Measurements from ENCODE around the gene EPC2.
A peak's percentile ranks its signal among the peaks of the same experiment; 100 is the strongest.
"Not testable (repeated sequence)": the region's sequence is repeated elsewhere in the genome, so short reads cannot be mapped to it uniquely, and the experiment has no call there.

The EPC2 gene

DNA sequence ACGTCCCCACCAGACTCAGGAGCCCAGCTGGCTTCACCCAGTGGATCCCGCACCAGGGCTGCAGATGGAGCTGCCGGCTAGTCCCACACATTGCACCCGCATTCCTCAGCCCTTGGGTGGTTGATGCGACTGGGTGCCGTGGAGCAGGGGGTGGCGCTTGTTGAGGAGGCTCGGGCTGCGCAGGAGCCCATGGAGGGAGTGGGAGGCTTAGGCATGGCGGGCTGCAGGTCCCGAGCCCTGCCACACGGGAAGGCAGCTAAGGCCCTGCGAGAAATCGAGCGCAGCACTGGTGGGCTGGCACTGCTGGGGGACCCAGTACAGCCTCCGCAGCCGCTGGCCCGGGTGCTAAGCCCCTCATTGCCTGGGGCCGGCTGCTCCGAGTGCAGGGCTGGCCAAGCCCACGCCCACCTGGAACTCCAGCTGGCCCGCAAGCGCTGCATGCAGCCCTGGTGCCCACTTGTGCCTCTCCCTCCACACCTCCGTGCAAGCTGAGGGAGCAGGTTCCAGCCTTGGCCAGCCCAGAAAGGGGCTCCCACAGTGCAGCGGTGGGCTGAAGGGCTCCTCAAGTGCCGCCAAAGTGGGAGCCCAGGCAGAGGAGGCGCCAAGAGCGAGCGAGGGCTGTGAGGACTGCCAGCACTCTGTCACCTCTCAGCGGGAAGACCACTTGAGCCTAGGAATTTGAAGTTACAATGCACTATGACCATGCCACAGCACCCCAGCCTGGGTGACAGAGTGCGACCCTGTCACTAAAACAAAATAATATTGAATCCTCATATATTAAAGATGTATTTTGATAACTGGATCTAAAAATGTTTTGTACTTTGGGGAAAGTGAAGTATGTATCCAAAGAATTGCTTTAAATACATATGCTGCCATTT is 34.0 kb downstream of the EPC2 start:
- DNase-seq, result not testable (repeated sequence)

GRCh38 chr2:148680462-148680861 is 35.9 kb downstream of the EPC2 start:
- DNase-seq, result no peak

- no peak for DNase-seq
These were observed 36.9 kb downstream of the EPC2 start for GRCh38 chr2:148681443-148681842.

DNA sequence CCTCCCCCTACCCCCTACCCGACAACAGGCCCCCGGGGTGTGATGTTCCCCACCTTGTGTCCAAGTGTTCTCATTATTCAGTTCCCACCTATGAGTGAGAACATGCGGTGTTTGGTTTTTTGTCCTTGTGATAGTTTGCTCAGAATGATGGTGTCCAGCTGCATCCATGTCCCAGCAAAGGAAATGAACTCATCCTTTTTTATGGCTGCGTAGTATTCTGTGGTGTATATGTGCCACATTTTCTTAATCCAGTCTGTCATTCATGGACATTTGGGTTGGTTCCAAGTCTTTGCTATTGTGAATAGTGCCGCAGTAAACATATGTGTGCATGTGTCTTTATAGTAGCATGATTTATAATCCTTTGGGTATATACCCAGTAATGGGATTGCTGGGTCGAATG is 37.3 kb downstream of the EPC2 start:
- DNase-seq, result not testable (repeated sequence)

DNA sequence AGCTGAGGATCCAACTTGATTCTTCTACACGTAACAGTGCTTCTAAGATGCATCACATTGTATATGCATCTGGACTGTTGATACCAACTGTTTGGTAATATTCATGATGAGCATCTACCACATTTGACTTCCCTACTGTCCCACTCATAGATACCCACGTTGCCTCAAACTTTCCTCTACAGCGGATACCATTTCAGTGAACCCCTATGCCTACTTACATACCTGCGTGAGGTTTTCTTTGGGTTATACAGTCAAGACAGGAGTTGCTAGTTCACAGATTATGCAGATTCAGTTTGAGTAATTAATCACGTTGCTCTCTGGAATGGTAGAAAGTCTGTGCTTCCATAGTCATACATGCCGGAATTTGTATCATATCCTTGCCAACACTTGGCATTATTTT is 40.0 kb downstream of the EPC2 start:
- no peak for DNase-seq

- DNase-seq, result no peak
These were observed 43.0 kb downstream of the EPC2 start for GRCh38 chr2:148687543-148687942.

DNA sequence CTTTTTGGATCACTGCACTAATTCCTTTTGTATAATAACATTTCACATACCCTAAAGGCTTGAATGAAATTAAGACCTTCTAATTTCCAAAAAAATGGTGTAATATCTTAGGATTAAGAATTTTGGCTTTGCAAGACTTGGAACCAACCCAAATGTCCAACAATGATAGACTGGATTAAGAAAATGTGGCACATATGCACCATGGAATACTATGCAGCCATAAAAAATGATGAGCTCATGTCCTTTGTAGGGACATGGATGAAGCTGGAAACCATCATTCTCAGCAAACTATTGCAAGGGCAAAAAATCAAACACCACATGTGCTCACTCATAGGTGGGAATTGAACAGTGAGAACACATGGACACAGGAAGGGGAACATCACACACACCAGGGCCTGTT is 43.5 kb downstream of the EPC2 start:
- DNase-seq, result not testable (repeated sequence)

DNA sequence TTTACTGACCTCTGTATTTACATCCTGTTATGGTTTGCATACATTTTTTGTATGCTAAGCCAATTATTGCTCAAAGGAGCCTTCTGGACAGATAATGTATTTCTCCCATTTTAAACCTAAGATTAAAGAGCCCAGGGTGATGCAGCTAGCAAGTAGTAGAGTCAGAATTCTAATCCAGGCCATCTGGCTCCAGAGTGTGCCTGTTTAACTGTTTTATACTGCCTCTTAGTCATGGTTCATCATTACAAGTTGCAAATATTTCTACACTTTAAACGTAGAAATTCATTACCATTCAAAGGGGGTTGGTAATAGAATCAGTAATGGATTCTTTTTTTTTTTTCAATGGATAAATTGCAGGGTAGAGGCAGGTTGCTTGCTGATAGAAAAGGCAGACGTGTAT is 52.4 kb downstream of the EPC2 start:
- DNase-seq, result no peak

- DNase-seq, result no peak
These were observed 55.3 kb downstream of the EPC2 start for GRCh38 chr2:148699830-148700229.

GRCh38 chr2:148701039-148701438 is 56.5 kb downstream of the EPC2 start:
- DNase-seq, result no peak

- no peak for DNase-seq
These were observed 57.3 kb downstream of the EPC2 start for GRCh38 chr2:148701877-148702276.

DNA sequence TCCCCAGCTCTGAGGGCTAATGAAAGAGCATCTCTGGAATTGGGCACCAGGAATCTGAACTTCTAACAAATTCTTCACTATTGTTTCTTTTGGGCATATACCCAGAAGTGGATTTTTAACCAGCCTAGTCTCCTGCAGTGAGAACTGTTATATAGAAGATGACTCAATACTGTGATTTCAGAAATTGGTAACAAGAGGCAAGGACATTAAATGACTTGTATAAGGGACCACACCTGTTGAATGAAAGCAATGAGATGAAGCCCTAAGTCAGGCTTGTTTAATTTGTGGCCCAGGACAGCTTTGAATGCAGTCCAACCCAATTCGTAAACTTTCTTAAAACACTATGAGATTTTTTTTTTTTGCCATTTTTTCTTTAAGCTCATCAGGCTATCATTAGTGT is 57.9 kb downstream of the EPC2 start:
- DNase-seq, result no peak

- DNase-seq, result no peak
These were observed 59.7 kb downstream of the EPC2 start for GRCh38 chr2:148704247-148704646.

GRCh38 chr2:148716378-148716920 is 71.9 kb downstream of the EPC2 start:
- DNase-seq, result no peak

DNA sequence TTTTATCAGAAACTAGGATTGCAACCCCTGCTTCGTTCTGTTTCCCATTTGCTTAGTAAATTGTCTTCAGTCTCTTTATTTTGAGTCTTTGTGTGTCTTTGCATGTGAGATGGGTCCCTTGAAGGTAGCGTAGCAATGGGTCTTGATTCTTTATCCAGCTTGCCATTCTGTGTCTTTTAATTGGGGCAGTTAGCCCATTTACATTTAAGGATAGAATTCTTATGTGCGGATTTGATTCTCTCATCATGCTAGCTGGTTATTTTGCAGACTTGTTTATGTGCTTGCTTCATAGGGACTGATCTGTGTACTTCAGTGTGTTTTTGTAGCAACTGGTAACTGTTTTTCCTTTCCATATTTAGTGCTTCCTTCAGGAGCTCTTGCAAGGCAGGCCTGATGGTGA is 73.5 kb downstream of the EPC2 start:
- no peak for DNase-seq

- no peak for DNase-seq
These were observed 74.7 kb downstream of the EPC2 start for GRCh38 chr2:148719195-148719749.

GRCh38 chr2:148719941-148720436 is 75.4 kb downstream of the EPC2 start:
- DNase-seq, result no peak

DNA sequence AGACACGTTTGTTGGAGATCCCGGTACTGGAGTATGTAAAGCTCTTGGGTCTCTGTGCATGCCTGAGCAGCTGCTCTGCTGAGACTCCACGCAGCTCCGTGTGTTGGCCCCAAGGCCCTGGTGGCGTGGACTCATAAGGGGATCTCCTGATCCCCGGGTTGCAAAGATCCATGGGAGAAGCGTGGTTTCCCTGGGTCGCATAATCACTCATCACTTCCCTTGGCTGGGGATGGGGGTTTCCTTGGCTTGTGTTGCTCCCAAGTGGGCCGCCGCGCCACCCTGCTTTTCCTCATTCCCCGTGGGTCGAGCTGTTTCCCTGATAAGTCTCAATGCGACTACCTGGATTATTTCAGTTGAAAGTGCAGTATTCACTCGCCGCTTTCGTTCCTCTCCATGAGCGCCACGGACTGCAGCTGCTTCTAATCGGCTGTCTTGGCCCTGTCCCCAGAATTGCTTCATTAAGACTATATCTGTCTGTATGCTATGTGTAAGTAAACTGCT is 76.0 kb downstream of the EPC2 start:
- peak; percentile 42 for DNase-seq

GRCh38 chr2:148721520-148721931 is 77.0 kb downstream of the EPC2 start:
- DNase-seq, result no peak

DNA sequence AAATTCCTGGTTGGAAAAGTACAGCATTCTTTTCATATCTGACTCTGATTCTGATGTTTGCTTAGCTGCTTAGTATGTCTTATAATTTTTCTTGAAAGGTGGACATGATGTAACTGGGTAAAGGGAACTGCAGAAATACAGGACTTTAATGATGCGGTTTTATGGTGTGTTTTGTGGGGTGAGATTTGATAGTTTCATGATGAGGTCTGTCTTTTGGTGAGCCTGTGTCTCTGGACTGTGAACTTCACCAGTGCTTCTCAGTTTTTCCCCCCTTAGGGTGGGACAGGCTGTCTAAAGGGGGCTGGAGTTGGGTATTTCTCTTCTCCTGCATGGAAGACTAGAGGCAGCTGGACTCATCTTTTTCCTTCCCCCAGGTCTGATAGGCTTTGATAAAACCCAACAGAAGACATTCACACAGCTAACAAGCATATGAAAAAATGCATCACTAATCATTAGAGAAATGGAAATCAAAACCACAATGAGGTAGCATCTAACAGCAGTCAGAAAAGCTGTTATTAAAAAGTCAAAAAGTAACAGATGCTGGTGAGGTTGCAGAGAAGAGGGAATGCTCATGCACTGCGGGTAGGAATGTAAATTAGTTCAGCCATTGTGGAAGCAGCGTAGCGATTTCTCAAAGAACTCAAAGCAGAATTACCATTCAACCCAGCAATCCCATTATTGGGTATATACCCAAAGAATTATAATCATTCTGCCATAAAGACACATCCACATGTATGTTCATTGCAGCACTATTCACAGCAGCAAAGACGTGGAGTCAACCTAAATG is 77.6 kb downstream of the EPC2 start:
- no peak for DNase-seq

DNA sequence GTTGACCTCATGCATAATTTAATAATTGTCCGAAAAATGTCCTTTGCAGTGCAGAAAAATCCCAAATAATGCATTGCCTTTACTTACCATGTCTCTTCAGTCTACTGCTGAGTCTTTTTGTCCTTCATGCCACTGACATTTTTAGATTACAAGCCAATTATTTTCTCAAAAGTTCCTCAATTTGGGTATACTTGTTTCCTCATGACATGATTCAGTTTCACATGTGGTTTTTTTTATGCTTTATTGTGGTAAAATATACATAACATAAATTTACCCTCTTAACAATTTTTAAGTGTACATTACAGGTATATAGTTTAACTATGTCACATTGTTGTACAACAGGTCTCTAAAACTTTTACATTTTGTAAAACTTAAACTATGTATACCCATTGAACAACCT is 81.0 kb downstream of the EPC2 start:
- no peak for DNase-seq

GRCh38 chr2:148726228-148726627 is 81.7 kb downstream of the EPC2 start:
- no peak for DNase-seq

- no peak for DNase-seq
These were observed 85.5 kb downstream of the EPC2 start for GRCh38 chr2:148730085-148730484.
